Small intestine (tissue), 7 donors: ENCODE results near the gene RNF152. TPM values are rescaled to one million over a fixed set of nuclear protein-coding genes. Genes with fewer than 3 reads are reported as not detected.
A peak's percentile ranks its signal among the peaks of the same experiment; 100 is the strongest.

ENCODE experiments used
- DNase-seq, 2 donors: peaks; one replicate each; pipeline versions ENCODE4 v3.0.0 to v3.0.0-alpha.2; 2013
- FAIRE-seq: peaks from 2 replicates; lab custom pipeline; 2012; peaks lifted over from hg19 to GRCh38; lab: Jason Lieb, UNC
- H3K27ac ChIP-seq, 3 donors: one replicate each; pipeline ENCODE4 v1.5.1; 2013; ENCODE audit warnings: low read length in 2 of 3, mild to moderate bottlenecking in 2 of 3, control low read depth in 1 of 3, inconsistent platforms in 1 of 3, low read depth in 1 of 3, moderate library complexity in 1 of 3
- H3K27me3 ChIP-seq, 3 donors: one replicate each; pipeline ENCODE4 v1.6.1; 2013; ENCODE audit warnings: low read length in 3 of 3, inconsistent platforms in 1 of 3; ENCODE audit not compliant: control insufficient read depth in 3 of 3, insufficient read depth in 3 of 3
- H3K36me3 ChIP-seq, 3 donors: one replicate each; pipeline ENCODE4 v1.6.1; 2013; ENCODE audit warnings: low read length in 3 of 3, inconsistent platforms in 1 of 3, low read depth in 1 of 3, mild to moderate bottlenecking in 1 of 3, moderate library complexity in 1 of 3; ENCODE audit not compliant: control insufficient read depth in 3 of 3, insufficient read depth in 2 of 3
- H3K4me1 ChIP-seq, 3 donors: one replicate each; pipeline ENCODE4 v1.6.1; 2013; ENCODE audit warnings: low read length in 2 of 3, inconsistent platforms in 1 of 3, low read depth in 1 of 3, mild to moderate bottlenecking in 1 of 3, moderate library complexity in 1 of 3; ENCODE audit not compliant: control insufficient read depth in 3 of 3, insufficient read depth in 2 of 3
- H3K4me3 ChIP-seq, 3 donors: one replicate each; pipeline ENCODE4 v1.5.1; 2013; ENCODE audit warnings: low read length in 3 of 3, control low read depth in 1 of 3, inconsistent platforms in 1 of 3, low read depth in 1 of 3, mild to moderate bottlenecking in 1 of 3, moderate library complexity in 1 of 3
- H3K9me3 ChIP-seq, 2 donors: one replicate each; pipeline ENCODE4 v1.6.1; 2013; ENCODE audit warnings: low read depth in 1 of 2, low read length in 1 of 2; ENCODE audit not compliant: control insufficient read depth in 2 of 2, insufficient read depth in 1 of 2
- WGBS, 3 donors: extraction: QIAGEN DNeasy Blood & Tissue Kit; methylation state at CpG; one replicate each; pipeline ENCODE4 v1.1.7; 2013; 5-methylcytosine and 5-hydroxymethylcytosine counted together
- polyA plus RNA-seq, 4 donors: library from polyadenylated mRNA; stranded (reverse) in 3 of 4; unstranded in 1 of 4; fragments of 200-250 nt in 3 of 4; fragments of 120-200 nt in 1 of 4; gene quantifications; one replicate each; pipeline versions ENCODE4 v1.2.1 to v1.2.3, GENCODE V29; 2013
- donor health status: healthy with polysubstance abuse.
- donor health status: control.
- donor health status: control.
- donor health status: Bipolar disorder and iron deficiency.
- donor health status: healthy.

RNF152 gene
- polyA plus RNA-seq, 4 donors = 1.4 to 7.3 (median 4.4) TPM

DNA sequence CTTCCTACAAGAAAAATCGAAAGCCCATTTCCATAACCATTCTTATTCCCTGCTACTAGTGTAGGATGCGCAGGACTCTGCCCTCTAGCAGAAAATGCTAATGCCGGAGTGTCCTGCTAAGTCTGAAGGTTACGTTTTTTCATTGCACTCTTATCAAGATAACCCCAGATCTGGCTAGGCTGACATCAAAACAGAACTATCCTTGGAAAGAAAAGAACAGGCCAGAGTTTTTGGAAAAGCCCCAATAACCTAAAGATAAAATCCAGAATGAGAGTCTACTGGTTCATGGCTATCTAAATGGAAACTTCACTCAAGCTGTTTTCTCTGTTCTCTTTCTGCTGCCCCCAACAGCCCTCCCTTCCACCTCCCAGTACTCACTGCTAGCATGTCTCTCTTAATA lies 913 bp downstream of the RNF152 start:
- 49 to 60% (median 57%) methylated on average over 4 of the region's 4 CpGs for WGBS, 3 donors
- no peak overlapping the region for H3K27ac ChIP-seq
- no peak overlapping the region for H3K4me3 ChIP-seq
- H3K27me3 ChIP-seq = peaks cover 0 to 33% (median 0%) of the 10 kb centered on the region in 3 donors
- no peaks in the 10 kb centered on the region for H3K36me3 ChIP-seq
- no peaks in the 10 kb centered on the region for H3K9me3 ChIP-seq
- peaks cover 4 to 8% (median 4%) of the 10 kb centered on the region in 3 donors for H3K4me1 ChIP-seq
- DNase-seq (peak; percentile 36 to 47), FAIRE-seq (no peak)

DNA sequence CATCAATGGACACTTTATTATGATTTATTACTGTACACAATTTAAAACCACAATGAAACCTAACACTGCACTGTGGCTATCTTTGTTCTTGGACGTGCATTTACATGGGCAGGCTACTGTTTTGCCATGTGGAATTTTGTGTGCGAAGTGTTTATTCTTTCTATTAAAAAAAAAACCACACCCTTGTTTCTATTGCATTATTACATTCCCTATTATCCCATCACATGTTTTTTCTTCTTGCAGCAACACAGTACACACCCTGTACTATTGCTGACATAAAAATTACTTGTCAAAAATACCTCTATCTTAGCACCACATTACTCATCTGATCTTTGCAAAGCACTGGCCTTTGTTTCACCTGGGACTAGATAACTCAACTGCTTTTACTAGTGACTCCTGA lies 1.5 kb downstream of the RNF152 start:
- H3K27ac ChIP-seq = no peak overlapping the region
- H3K4me1 ChIP-seq = peaks cover 4 to 8% (median 4%) of the 10 kb centered on the region in 3 donors
- H3K27me3 ChIP-seq = peaks cover 0 to 28% (median 0%) of the 10 kb centered on the region in 3 donors
- peak in 1 of 2 donors; percentile 12 for DNase-seq
- H3K9me3 ChIP-seq = no peaks in the 10 kb centered on the region
- H3K36me3 ChIP-seq = no peaks in the 10 kb centered on the region
- WGBS, 3 donors = 76 to 88% (median 76%) methylated on average over 2 of the region's 2 CpGs
- H3K4me3 ChIP-seq = no peak overlapping the region
- no peak for FAIRE-seq

DNA sequence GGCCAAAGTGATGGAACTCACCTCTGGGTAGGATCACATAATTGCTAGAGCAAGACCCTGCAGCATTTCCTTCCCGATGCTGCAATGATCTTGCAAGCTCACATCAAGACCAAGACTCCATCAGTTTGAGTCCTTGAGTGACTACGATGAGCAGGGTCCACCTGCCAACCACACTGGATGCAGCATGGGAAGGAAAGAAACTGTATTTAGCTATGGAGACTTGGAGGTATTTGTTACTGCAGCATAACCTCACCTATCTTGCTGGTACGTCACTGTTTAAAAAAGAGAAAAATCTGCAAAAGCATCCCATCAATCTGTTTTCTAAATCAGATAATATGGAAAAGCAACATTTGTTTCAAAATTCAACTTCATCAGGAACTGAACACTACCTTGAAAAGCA lies 2.5 kb downstream of the RNF152 start:
- H3K27me3 ChIP-seq = peaks cover 0 to 25% (median 0%) of the 10 kb centered on the region in 3 donors
- WGBS, 3 donors = 98% methylated on average over 3 of the region's 3 CpGs
- H3K9me3 ChIP-seq = no peaks in the 10 kb centered on the region
- H3K27ac ChIP-seq = no peak overlapping the region
- FAIRE-seq = no peak
- no peaks in the 10 kb centered on the region for H3K36me3 ChIP-seq
- no peak overlapping the region for H3K4me3 ChIP-seq
- DNase-seq = no peak
- H3K4me1 ChIP-seq = peaks cover 4 to 8% (median 4%) of the 10 kb centered on the region in 3 donors

DNA sequence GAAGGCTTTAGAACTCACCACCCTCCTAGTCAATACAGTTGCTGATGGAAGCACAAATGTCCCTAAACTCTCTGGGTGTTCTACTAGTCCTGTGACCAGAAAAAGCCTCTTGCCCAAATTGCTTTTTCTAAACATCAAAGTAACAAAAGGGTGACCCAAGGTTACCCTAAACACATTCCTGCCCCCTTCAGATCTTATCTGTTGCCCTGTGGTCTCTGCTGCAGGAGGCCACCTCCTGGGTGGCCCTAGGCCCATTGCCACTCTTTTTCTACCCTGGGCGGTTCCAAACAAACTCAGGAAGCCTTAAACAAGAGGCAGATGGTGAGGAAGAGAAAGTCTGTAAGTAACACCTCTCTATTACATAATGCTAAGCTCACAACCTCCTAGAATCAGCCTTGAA lies 3.3 kb downstream of the RNF152 start:
- no peak for DNase-seq
- Histone ChIP-seq H3K27me3 (peaks cover 0 to 20% (median 0%) of the 10 kb centered on the region in 3 donors), H3K27ac (no peak overlapping the region), H3K9me3 (no peaks in the 10 kb centered on the region), H3K4me3 (no peak overlapping the region), H3K36me3 (no peaks in the 10 kb centered on the region), H3K4me1 (peaks cover 0 to 4% (median 1%) of the 10 kb centered on the region in 3 donors)
- FAIRE-seq = no peak
- WGBS, 3 donors = 72 to 85% (median 82%) methylated on average over 1 of the region's 1 CpG

DNA sequence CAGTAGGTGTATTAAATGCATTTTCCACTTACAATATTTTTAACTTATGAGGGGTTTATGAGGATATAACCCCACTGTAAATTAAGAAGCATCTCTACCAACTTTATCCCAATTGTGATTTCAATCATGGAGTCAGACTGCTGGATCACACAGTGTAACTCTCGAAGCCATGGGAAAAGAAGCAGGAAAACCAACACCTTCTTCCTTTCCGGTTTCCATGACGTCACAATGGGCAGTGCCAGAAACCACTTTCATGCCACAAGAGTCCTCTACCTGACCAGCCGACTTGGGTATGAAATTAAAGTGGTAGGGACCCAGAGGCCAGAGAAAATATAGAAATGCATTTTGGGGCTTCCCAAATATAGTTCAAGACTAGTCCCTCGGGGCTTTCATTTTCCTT lies 4.2 kb downstream of the RNF152 start:
- Histone ChIP-seq H3K4me3 (no peak overlapping the region), H3K27ac (no peak overlapping the region), H3K36me3 (no peaks in the 10 kb centered on the region), H3K4me1 (peaks cover 0 to 4% (median 0%) of the 10 kb centered on the region in 3 donors), H3K9me3 (no peaks in the 10 kb centered on the region), H3K27me3 (peaks cover 0 to 18% (median 0%) of the 10 kb centered on the region in 3 donors)
- DNase-seq (no peak), FAIRE-seq (no peak)
- 79 to 91% (median 81%) methylated on average over 5 of the region's 5 CpGs for WGBS, 3 donors

- no peak for FAIRE-seq
- DNase-seq = no peak
- Histone ChIP-seq H3K27me3 (peaks cover 0 to 11% (median 0%) of the 10 kb centered on the region in 3 donors), H3K9me3 (no peaks in the 10 kb centered on the region), H3K27ac (no peak overlapping the region), H3K4me3 (no peak overlapping the region), H3K4me1 (peaks cover 0 to 4% (median 0%) of the 10 kb centered on the region in 3 donors), H3K36me3 (no peaks in the 10 kb centered on the region)
- WGBS, 3 donors = 77 to 89% (median 77%) methylated on average over 6 of the region's 6 CpGs
Observed at GRCh38 chr18:61887838-61888237, 5.0 kb downstream of the RNF152 start.

DNA sequence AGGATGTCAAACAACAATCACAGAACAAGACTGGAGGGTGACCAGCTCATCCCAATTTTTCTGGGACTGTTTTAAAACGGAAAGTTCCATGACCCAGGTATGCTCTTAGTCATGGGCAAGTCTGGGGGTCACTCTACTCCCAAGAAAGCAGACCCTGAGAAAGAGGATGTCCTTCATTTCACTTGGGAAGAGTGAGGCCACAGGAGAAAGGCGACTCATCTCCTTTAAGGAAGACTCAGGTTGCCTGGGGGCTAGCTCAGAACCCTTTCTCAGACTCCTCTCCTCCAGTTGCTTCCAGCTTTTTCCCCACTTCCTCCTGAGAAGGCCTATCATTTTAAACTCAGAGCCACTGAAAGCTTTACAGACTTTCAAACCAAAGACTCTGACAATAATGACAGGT lies 9.3 kb downstream of the RNF152 start:
- WGBS, 3 donors = 82 to 93% (median 84%) methylated on average over 2 of the region's 2 CpGs
- H3K36me3 ChIP-seq = no peaks in the 10 kb centered on the region
- H3K4me3 ChIP-seq = no peak overlapping the region
- H3K27me3 ChIP-seq = no peaks in the 10 kb centered on the region
- no peak overlapping the region for H3K27ac ChIP-seq
- no peaks in the 10 kb centered on the region for H3K4me1 ChIP-seq
- FAIRE-seq (no peak), DNase-seq (no peak)
- no peaks in the 10 kb centered on the region for H3K9me3 ChIP-seq

GRCh38 chr18:61882296-61883004 lies 10.4 kb downstream of the RNF152 start:
- FAIRE-seq = no peak
- 88 to 94% (median 92%) methylated on average over 4 of the region's 4 CpGs for WGBS, 3 donors
- Histone ChIP-seq H3K27ac (no peak overlapping the region), H3K9me3 (no peaks in the 10 kb centered on the region), H3K4me3 (no peak overlapping the region), H3K4me1 (no peaks in the 10 kb centered on the region), H3K36me3 (no peaks in the 10 kb centered on the region), H3K27me3 (no peaks in the 10 kb centered on the region)
- DNase-seq = no peak
